ENCODE data around the gene ELL.

DNA sequence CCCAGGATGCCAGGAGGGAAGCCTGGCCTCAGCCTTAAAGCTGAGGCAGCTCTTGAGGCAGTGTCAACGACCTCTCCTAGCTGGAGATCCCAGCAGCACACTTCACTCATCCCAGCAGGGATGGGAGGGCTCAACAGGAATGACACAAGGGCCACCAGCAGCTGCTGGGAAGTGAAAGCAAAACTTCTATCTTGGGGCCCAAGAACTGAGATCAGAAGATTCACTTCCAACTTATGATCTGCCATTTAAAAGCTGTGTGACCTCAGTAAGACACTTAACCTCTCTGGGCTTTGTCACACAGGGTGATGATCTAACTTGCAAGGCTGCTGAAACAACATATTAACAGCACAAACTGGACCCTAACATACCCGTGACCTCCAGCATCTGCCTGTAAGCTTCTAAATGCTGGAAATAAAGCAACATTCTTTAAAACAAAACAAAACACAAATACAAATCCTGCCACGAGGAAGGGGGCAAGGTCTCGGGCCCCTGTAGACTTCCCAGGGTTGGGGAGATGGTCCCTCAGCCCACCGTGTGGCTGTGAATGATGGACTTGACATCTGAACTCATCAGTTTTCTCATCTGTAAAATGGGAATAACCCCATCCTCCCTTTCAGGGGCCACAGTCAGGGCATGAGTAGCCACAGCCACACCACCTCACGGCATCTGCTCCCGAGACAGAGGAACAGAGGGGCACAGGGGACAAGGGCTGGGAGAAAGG is 22.7 kb downstream of the ELL start:
- no peak for TF ChIP-seq GATA2 (IDR thresholded peaks at IDR 0.05; ENCODE audit: low read depth, low read length)
- no peak for TF ChIP-seq GATA3 (IDR thresholded peaks at IDR 0.05; ENCODE audit: low read depth, low read length)

Data from SH-SY5Y (cell line).